GM23338 (cell line): ENCODE results near the gene GNG12. TPM values are rescaled to one million over a fixed set of nuclear protein-coding genes. Genes with fewer than 3 reads are reported as not detected.

Experiments
- ATAC-seq: fragments of 200-7000 bp; cut with Tn5 transposase; 3 replicates; pipeline ENCODE4 v1.9.1; 2020
- DNase-seq: peaks from one replicate; pipeline ENCODE4 v3.0.0-alpha.2; 2015; ENCODE audit warnings: low spot score
- H2AFZ ChIP-seq: fragments of 200-600 bp; sonication (generic); 2 replicates; pipeline ENCODE4 v1.8.0; 2016; ENCODE audit warnings: antibody characterized with exemption, mild to moderate bottlenecking, moderate library complexity
- H3F3A ChIP-seq: fragments of 200-600 bp; sonication (generic); replicated peaks from 2 replicates; pipeline ENCODE4 v1.8.0; 2017; ENCODE audit warnings: antibody characterized with exemption, mixed run types, low read depth
- H3K27ac ChIP-seq: fragments of 200-600 bp; sonication (generic); 2 replicates; pipeline ENCODE4 v1.6.1; 2016; ENCODE audit warnings: low read depth
- H3K27me3 ChIP-seq: fragments of 200-600 bp; sonication (generic); 2 replicates; pipeline ENCODE4 v1.8.0; 2016; ENCODE audit warnings: mild to moderate bottlenecking, mixed run types, moderate library complexity; ENCODE audit not compliant: insufficient read depth
- H3K36me3 ChIP-seq: fragments of 200-600 bp; sonication (generic); 2 replicates; pipeline ENCODE4 v1.8.0; 2016; ENCODE audit warnings: mild to moderate bottlenecking; ENCODE audit not compliant: insufficient read depth
- H3K4me1 ChIP-seq: fragments of 200-600 bp; sonication (generic); 2 replicates; pipeline ENCODE4 v1.8.0; 2016; ENCODE audit warnings: mild to moderate bottlenecking, moderate library complexity; ENCODE audit not compliant: insufficient read depth
- H3K4me2 ChIP-seq: fragments of 200-600 bp; sonication (generic); 2 replicates; pipeline ENCODE4 v1.7.1; 2017; ENCODE audit warnings: mixed run types
- H3K4me3 ChIP-seq: fragments of 200-600 bp; sonication (generic); 2 replicates; pipeline ENCODE4 v1.6.1; 2016; ENCODE audit warnings: mixed run types
- H3K79me2 ChIP-seq: fragments of 200-600 bp; sonication (generic); replicated peaks from 2 replicates; pipeline ENCODE4 v1.8.0; 2017; ENCODE audit warnings: mild to moderate bottlenecking; ENCODE audit not compliant: insufficient read depth
- H3K9me2 ChIP-seq: fragments of 200-600 bp; sonication (generic); 2 replicates; pipeline ENCODE4 v1.8.0; 2017; ENCODE audit not compliant: insufficient read depth
- H4K20me1 ChIP-seq: fragments of 200-600 bp; sonication (generic); replicated peaks from 2 replicates; pipeline ENCODE4 v1.8.0; 2017; ENCODE audit warnings: mild to moderate bottlenecking; ENCODE audit not compliant: insufficient read depth
- H3K27ac Mint-ChIP-seq: 2 replicates; pipeline ENCODE4 v1.8.0; 2020; ENCODE audit warnings: inconsistent platforms, mild to moderate bottlenecking, moderate library complexity, mixed read lengths
- H3K27me3 Mint-ChIP-seq: 3 replicates; pipeline ENCODE4 v1.8.0; 2022; ENCODE audit warnings: low read depth, mild to moderate bottlenecking, moderate library complexity, mixed read lengths, inconsistent platforms; ENCODE audit not compliant: insufficient read depth, poor library complexity
- H3K36me3 Mint-ChIP-seq: 3 replicates; pipeline ENCODE4 v1.8.0; 2021; ENCODE audit warnings: low read depth, mild to moderate bottlenecking, inconsistent platforms, moderate library complexity, mixed read lengths
- H3K4me1 Mint-ChIP-seq: 3 replicates; pipeline ENCODE4 v1.8.0; 2020; ENCODE audit warnings: mild to moderate bottlenecking, inconsistent platforms, mixed read lengths
- H3K4me3 Mint-ChIP-seq: 3 replicates; pipeline ENCODE4 v1.8.0; 2021; ENCODE audit warnings: moderate library complexity, mild to moderate bottlenecking, inconsistent platforms, mixed read lengths
- H3K9me3 Mint-ChIP-seq: 3 replicates; pipeline ENCODE4 v1.8.0; 2020; ENCODE audit warnings: moderate library complexity, mild to moderate bottlenecking, inconsistent platforms, mixed read lengths
- CREB1 ChIP-seq: fragments of 250-450 bp; sonication (Bioruptor Pico); IDR thresholded peaks from 2 replicates; pipeline ENCODE4 v1.5.0; 2020; ENCODE audit warnings: low read depth, mild to moderate bottlenecking, moderate library complexity
- EZH2 ChIP-seq: fragments of 200-600 bp; sonication (generic); IDR thresholded peaks from one replicate; pipeline ENCODE4 v1.8.0; 2017; ENCODE audit warnings: antibody characterized with exemption, mild to moderate bottlenecking, low read depth; ENCODE audit not compliant: unreplicated experiment
- EZH2phosphoT487 ChIP-seq: fragments of 200-600 bp; sonication (generic); IDR thresholded peaks from one replicate; pipeline ENCODE4 v1.8.1; 2018; ENCODE audit warnings: antibody characterized with exemption; ENCODE audit not compliant: unreplicated experiment
- JUNB ChIP-seq: IDR thresholded peaks from one replicate; pipeline ENCODE4 v1.6.1; 2016; ENCODE audit warnings: antibody characterized with exemption; ENCODE audit not compliant: unreplicated experiment
- NANOG ChIP-seq: IDR thresholded peaks from 2 replicates; pipeline ENCODE4 v1.6.1; 2016; ENCODE audit warnings: antibody characterized with exemption, borderline replicate concordance
- POLR2AphosphoS5 ChIP-seq: IDR thresholded peaks from 2 replicates; pipeline ENCODE4 v1.6.1; 2016; ENCODE audit warnings: antibody characterized with exemption, low read depth
- STAT1 ChIP-seq: IDR thresholded peaks from one replicate; pipeline ENCODE4 v1.6.1; 2016; ENCODE audit warnings: antibody characterized with exemption; ENCODE audit not compliant: unreplicated experiment
- ZNF114 ChIP-seq: fragments of 250-450 bp; sonication (Bioruptor Pico); IDR thresholded peaks from 2 replicates; pipeline ENCODE4 v1.5.0; 2020; ENCODE audit warnings: mild to moderate bottlenecking, moderate library complexity
- ZNF331 ChIP-seq: fragments of 250-450 bp; sonication (Bioruptor Pico); IDR thresholded peaks from 2 replicates; pipeline ENCODE4 v1.5.0; 2020; ENCODE audit warnings: low read depth, mild to moderate bottlenecking, moderate library complexity
- ZNF462 ChIP-seq: fragments of 250-450 bp; sonication (Bioruptor Pico); IDR thresholded peaks from 2 replicates; pipeline ENCODE4 v1.5.0; 2020; ENCODE audit warnings: mild to moderate bottlenecking, moderate library complexity
- polyA plus RNA-seq: library from polyadenylated mRNA; unstranded; fragments of >200 nt; fragmentation: Nextera tagmentation; extraction: Ambion mirVana; gene quantifications from 2 replicates; pipeline ENCODE4 v1.2.1, GENCODE V29; 2016
- total RNA-seq: library from RNA; depleted of rRNA; stranded (reverse); fragments of >200 nt; shearing (Covaris generic); gene quantifications from 2 replicates; pipeline ENCODE4 v1.2.3, GENCODE V29; 2014
- TF ChIP-seq, protein P1 (sequence below): IDR thresholded peaks from one replicate; pipeline ENCODE4 v1.6.1; 2018; ENCODE audit warnings: antibody characterized with exemption; ENCODE audit not compliant: unreplicated experiment
- TF ChIP-seq, protein P2 (sequence below): IDR thresholded peaks from 2 replicates; pipeline ENCODE4 v1.6.1; 2016; ENCODE audit warnings: antibody characterized with exemption

The GNG12 gene
- total and polyA plus RNA-seq, 2 experiments from 2014 or later = 13.4 to 33.0 TPM

DNA sequence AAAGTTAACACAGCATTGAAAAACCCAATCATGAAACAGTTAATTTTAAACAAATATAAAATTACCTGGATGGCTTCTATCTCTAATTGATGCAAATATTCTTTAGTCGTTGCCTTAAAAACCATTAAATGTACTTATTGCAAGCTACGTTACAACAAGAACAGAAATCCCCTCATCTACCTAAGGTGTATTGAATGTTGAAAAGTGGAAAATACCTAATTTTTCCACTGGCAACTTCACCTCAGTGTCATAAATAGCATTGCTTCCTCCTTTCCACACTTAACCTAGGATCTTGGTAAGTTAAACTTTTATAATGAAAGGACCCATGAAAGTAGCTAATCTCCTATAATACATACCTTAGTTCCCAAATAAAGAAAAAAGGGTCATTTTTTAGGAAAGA lies 142.9 kb downstream of the GNG12 start (continued):
- TF ChIP-seq, protein P1, sequence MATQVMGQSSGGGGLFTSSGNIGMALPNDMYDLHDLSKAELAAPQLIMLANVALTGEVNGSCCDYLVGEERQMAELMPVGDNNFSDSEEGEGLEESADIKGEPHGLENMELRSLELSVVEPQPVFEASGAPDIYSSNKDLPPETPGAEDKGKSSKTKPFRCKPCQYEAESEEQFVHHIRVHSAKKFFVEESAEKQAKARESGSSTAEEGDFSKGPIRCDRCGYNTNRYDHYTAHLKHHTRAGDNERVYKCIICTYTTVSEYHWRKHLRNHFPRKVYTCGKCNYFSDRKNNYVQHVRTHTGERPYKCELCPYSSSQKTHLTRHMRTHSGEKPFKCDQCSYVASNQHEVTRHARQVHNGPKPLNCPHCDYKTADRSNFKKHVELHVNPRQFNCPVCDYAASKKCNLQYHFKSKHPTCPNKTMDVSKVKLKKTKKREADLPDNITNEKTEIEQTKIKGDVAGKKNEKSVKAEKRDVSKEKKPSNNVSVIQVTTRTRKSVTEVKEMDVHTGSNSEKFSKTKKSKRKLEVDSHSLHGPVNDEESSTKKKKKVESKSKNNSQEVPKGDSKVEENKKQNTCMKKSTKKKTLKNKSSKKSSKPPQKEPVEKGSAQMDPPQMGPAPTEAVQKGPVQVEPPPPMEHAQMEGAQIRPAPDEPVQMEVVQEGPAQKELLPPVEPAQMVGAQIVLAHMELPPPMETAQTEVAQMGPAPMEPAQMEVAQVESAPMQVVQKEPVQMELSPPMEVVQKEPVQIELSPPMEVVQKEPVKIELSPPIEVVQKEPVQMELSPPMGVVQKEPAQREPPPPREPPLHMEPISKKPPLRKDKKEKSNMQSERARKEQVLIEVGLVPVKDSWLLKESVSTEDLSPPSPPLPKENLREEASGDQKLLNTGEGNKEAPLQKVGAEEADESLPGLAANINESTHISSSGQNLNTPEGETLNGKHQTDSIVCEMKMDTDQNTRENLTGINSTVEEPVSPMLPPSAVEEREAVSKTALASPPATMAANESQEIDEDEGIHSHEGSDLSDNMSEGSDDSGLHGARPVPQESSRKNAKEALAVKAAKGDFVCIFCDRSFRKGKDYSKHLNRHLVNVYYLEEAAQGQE = no peak

DNA sequence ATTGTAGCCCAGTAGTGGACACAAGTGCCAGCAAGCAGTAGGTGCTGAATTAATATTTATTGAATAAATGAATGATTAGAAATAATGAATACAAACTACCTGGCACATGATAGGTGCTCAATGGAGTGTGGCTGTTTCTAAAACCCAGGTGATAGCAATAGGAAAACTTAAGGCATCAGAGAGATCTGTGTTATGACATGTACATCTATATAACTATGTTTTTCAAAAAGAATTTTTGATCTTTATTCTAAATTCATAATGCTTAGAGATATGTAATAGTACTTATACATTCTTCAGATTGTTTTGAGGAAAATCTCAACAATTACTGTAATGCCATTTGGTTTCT lies 143.3 kb downstream of the GNG12 start:
- H3K36me3 ChIP-seq = peaks cover 7% of the 10 kb centered on the region
- Mint-ChIP-seq H3K4me1 (peaks cover 16% of the 10 kb centered on the region; the same call in 2 of the 3 replicates), H3K4me3 (no peak overlapping the region), H3K9me3 (no peaks in the 10 kb centered on the region), H3K27me3 (peaks cover 1% of the 10 kb centered on the region), H3K36me3 (peaks cover 25% of the 10 kb centered on the region), H3K27ac (no peak overlapping the region)
- H3K27ac ChIP-seq = no peak overlapping the region
- peaks cover 4% of the 10 kb centered on the region; the same call in 1 of the 2 replicates for H4K20me1 ChIP-seq
- H3K4me2 ChIP-seq = no peak overlapping the region
- peaks cover 7% of the 10 kb centered on the region for H3K4me1 ChIP-seq
- H3K9me2 ChIP-seq = no peaks in the 10 kb centered on the region
- no peak for DNase-seq
- H2AFZ ChIP-seq = no peak overlapping the region
- H3K4me3 ChIP-seq = no peak overlapping the region
- 0 out of 2 replicates have a peak, but pooled peaks cover 3% of the 10 kb centered on the region for H3F3A ChIP-seq
- H3K79me2 ChIP-seq = peaks cover 15% of the 10 kb centered on the region
- no peak for ATAC-seq
- no peaks in the 10 kb centered on the region for H3K27me3 ChIP-seq
- TF ChIP-seq ZNF331 (CRISPR knock-in tag) = no peak
- TF ChIP-seq CREB1 (CRISPR knock-in tag) = no peak
- TF ChIP-seq ZNF462 (CRISPR knock-in tag) = no peak
- no peak for TF ChIP-seq ZNF114 (CRISPR knock-in tag)
- TF ChIP-seq, protein P1 = no peak
- TF ChIP-seq EZH2 = no peak
- no peak for TF ChIP-seq NANOG
- no peak for TF ChIP-seq JUNB
- no peak for TF ChIP-seq EZH2phosphoT487
- TF ChIP-seq, protein P2, sequence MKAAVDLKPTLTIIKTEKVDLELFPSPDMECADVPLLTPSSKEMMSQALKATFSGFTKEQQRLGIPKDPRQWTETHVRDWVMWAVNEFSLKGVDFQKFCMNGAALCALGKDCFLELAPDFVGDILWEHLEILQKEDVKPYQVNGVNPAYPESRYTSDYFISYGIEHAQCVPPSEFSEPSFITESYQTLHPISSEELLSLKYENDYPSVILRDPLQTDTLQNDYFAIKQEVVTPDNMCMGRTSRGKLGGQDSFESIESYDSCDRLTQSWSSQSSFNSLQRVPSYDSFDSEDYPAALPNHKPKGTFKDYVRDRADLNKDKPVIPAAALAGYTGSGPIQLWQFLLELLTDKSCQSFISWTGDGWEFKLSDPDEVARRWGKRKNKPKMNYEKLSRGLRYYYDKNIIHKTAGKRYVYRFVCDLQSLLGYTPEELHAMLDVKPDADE = no peak
- no peak for TF ChIP-seq STAT1
- TF ChIP-seq POLR2AphosphoS5 = no peak
